Activated CD4-positive, alpha-beta T cell treated with anti-CD3 and anti-CD28 coated beads, Interleukin-2, amount 10 ng/mL, durations not matched to agents 24 days and 14 days (primary cell): Measurements from ENCODE around the gene JUN. TPM values are rescaled to one million over a fixed set of nuclear protein-coding genes. Genes with fewer than 3 reads are reported as not detected.

ENCODE experiments used
- DNase-seq: peaks from one replicate; pipeline ENCODE4 v3.0.0; 2022
- H3K27ac Mint-ChIP-seq: one replicate; pipeline ENCODE4 v1.8.0; 2022; ENCODE audit warnings: mild to moderate bottlenecking, mixed read lengths
- H3K27me3 Mint-ChIP-seq: one replicate; pipeline ENCODE4 v1.8.0; 2022; ENCODE audit warnings: mixed read lengths
- H3K36me3 Mint-ChIP-seq: one replicate; pipeline ENCODE4 v1.8.0; 2022; ENCODE audit warnings: low read depth, mild to moderate bottlenecking, mixed read lengths
- H3K4me1 Mint-ChIP-seq: one replicate; pipeline ENCODE4 v1.8.0; 2021; ENCODE audit warnings: mixed read lengths
- H3K4me3 Mint-ChIP-seq: one replicate; pipeline ENCODE4 v1.8.0; 2022; ENCODE audit warnings: mild to moderate bottlenecking, moderate library complexity, mixed read lengths
- H3K9me3 Mint-ChIP-seq: one replicate; pipeline ENCODE4 v1.8.0; 2021; ENCODE audit warnings: mixed read lengths
- intact Hi-C: fragments of 100-400 bp; cut with micrococcal nuclease; formaldehyde crosslinking; loops from one replicate; pipeline ENCODE4 v1.15.1; 2023
- total RNA-seq: library from RNA; stranded (reverse); gene quantifications from 2 replicates; pipeline ENCODE4 v1.2.3, GENCODE V29; 2022

Gene JUN
- 51.6 and 52.6 TPM in 2 replicates for total RNA-seq

GRCh38 chr1:58783993-58784757, at the start of gene JUN:
TSS of gene JUN (minus strand) at chr1:58784047. CDS start at chr1:58783070, 977 bp downstream.
- Mint-ChIP-seq H3K27ac (peak within 1 kb of the TSS; percentile 99), H3K4me1 (peaks cover 36% of the 10 kb centered on the region), H3K27me3 (peaks cover 7% of the 10 kb centered on the region), H3K36me3 (peaks cover 45% of the 10 kb centered on the region), H3K4me3 (peak within 1 kb of the TSS; percentile 97), H3K9me3 (no peaks in the 10 kb centered on the region)
- intact Hi-C loops: loop anchor here (1.0 to 2.0 kb wide), 11 partner anchors 32 to 975 kb away; no protein-coding TSS in a partner anchor
- DNase-seq: peak; percentile 99

GRCh38 chr1:58833166-58833565, 49.3 kb upstream of the JUN start:
- Mint-ChIP-seq H3K27ac (no peak overlapping the region), H3K36me3 (peaks cover 10% of the 10 kb centered on the region), H3K4me1 (no peaks in the 10 kb centered on the region), H3K4me3 (no peak overlapping the region), H3K27me3 (no peaks in the 10 kb centered on the region), H3K9me3 (peaks cover 13% of the 10 kb centered on the region)
- intact Hi-C loops: no loop called here
- DNase-seq: no peak

- Mint-ChIP-seq H3K36me3 (peaks cover 25% of the 10 kb centered on the region), H3K9me3 (peaks cover 19% of the 10 kb centered on the region), H3K27ac (no peak overlapping the region), H3K27me3 (no peaks in the 10 kb centered on the region), H3K4me1 (no peaks in the 10 kb centered on the region), H3K4me3 (no peak overlapping the region)
- intact Hi-C loops: no loop called here
- DNase-seq: no peak
Observed at GRCh38 chr1:58830291-58830690, 46.4 kb upstream of the JUN start.

- peaks cover 25% of the 10 kb centered on the region for H3K36me3 Mint-ChIP-seq
- DNase-seq: no peak
- no peak overlapping the region for H3K27ac Mint-ChIP-seq
- H3K27me3 Mint-ChIP-seq: no peaks in the 10 kb centered on the region
- H3K4me1 Mint-ChIP-seq: no peaks in the 10 kb centered on the region
- intact Hi-C loops: no loop called here
- no peak overlapping the region for H3K4me3 Mint-ChIP-seq
- H3K9me3 Mint-ChIP-seq: peaks cover 19% of the 10 kb centered on the region
Observed at GRCh38 chr1:58829866-58830265, 46.0 kb upstream of the JUN start.

- H3K27me3 Mint-ChIP-seq: no peaks in the 10 kb centered on the region
- intact Hi-C loops: no loop called here
- peaks cover 27% of the 10 kb centered on the region for H3K36me3 Mint-ChIP-seq
- H3K9me3 Mint-ChIP-seq: peaks cover 19% of the 10 kb centered on the region
- no peak overlapping the region for H3K27ac Mint-ChIP-seq
- no peak overlapping the region for H3K4me3 Mint-ChIP-seq
- no peak for DNase-seq
- no peaks in the 10 kb centered on the region for H3K4me1 Mint-ChIP-seq
Observed at GRCh38 chr1:58827298-58827697, 43.5 kb upstream of the JUN start.

GRCh38 chr1:58824753-58825389, 41.0 kb upstream of the JUN start:
- no peak for DNase-seq
- Mint-ChIP-seq H3K9me3 (peaks cover 16% of the 10 kb centered on the region), H3K4me1 (no peaks in the 10 kb centered on the region), H3K4me3 (no peak overlapping the region), H3K27ac (no peak overlapping the region), H3K27me3 (no peaks in the 10 kb centered on the region), H3K36me3 (peaks cover 27% of the 10 kb centered on the region)
- intact Hi-C loops: no loop called here

GRCh38 chr1:58823481-58824010, 39.7 kb upstream of the JUN start:
- Mint-ChIP-seq H3K9me3 (peaks cover 8% of the 10 kb centered on the region), H3K36me3 (peaks cover 21% of the 10 kb centered on the region)

GRCh38 chr1:58821309-58821708, 37.5 kb upstream of the JUN start:
- H3K9me3 Mint-ChIP-seq: no peaks in the 10 kb centered on the region

More at GRCh38 chr1:58823481-58824010, 39.7 kb upstream of the JUN start:
- H3K4me3 Mint-ChIP-seq: no peak overlapping the region
- peaks cover 2% of the 10 kb centered on the region for H3K4me1 Mint-ChIP-seq
- no peaks in the 10 kb centered on the region for H3K27me3 Mint-ChIP-seq
- no peak overlapping the region for H3K27ac Mint-ChIP-seq
- no peak for DNase-seq
- intact Hi-C loops: no loop called here

GRCh38 chr1:58818976-58819375, 35.1 kb upstream of the JUN start:
- H3K36me3 Mint-ChIP-seq: no peaks in the 10 kb centered on the region
- H3K4me1 Mint-ChIP-seq: peaks cover 25% of the 10 kb centered on the region
- H3K27ac Mint-ChIP-seq: no peak overlapping the region
- H3K9me3 Mint-ChIP-seq: no peaks in the 10 kb centered on the region
- no peaks in the 10 kb centered on the region for H3K27me3 Mint-ChIP-seq
- no peak for DNase-seq
- intact Hi-C loops: loop anchor here (5.0 to 10.0 kb wide), 4 partner anchors 108 to 476 kb away; partner anchors contain the start of gene FGGY
- H3K4me3 Mint-ChIP-seq: no peak overlapping the region

More at GRCh38 chr1:58821309-58821708, 37.5 kb upstream of the JUN start:
- H3K27ac Mint-ChIP-seq: no peak overlapping the region
- H3K27me3 Mint-ChIP-seq: no peaks in the 10 kb centered on the region
- H3K4me3 Mint-ChIP-seq: no peak overlapping the region
- H3K4me1 Mint-ChIP-seq: peaks cover 12% of the 10 kb centered on the region
- H3K36me3 Mint-ChIP-seq: peaks cover 6% of the 10 kb centered on the region
- intact Hi-C loops: no loop called here
- no peak for DNase-seq

GRCh38 chr1:58818075-58818474, 34.2 kb upstream of the JUN start:
- Mint-ChIP-seq H3K4me1 (peaks cover 34% of the 10 kb centered on the region), H3K36me3 (peaks cover 2% of the 10 kb centered on the region), H3K9me3 (no peaks in the 10 kb centered on the region), H3K27ac (no peak overlapping the region), H3K27me3 (no peaks in the 10 kb centered on the region), H3K4me3 (no peak overlapping the region)
- DNase-seq: no peak
- intact Hi-C loops: loop anchor here (5.0 to 10.0 kb wide), 4 partner anchors 109 to 477 kb away; partner anchors contain the start of gene FGGY

GRCh38 chr1:58816747-58817221, 32.9 kb upstream of the JUN start:
- Mint-ChIP-seq H3K27me3 (no peaks in the 10 kb centered on the region), H3K27ac (peak overlapping the region; percentile 87), H3K9me3 (no peaks in the 10 kb centered on the region), H3K36me3 (peaks cover 2% of the 10 kb centered on the region), H3K4me1 (peaks cover 44% of the 10 kb centered on the region), H3K4me3 (peak overlapping the region; percentile 87)
- intact Hi-C loops: loop anchor here (1.0 to 10.0 kb wide), 8 partner anchors 32 to 478 kb away; partner anchors contain the start of genes FGGY and JUN
- no peak for DNase-seq

- Mint-ChIP-seq H3K27ac (peak overlapping the region; percentile 87), H3K4me1 (peaks cover 47% of the 10 kb centered on the region), H3K27me3 (no peaks in the 10 kb centered on the region), H3K4me3 (peak overlapping the region; percentile 87), H3K36me3 (peaks cover 2% of the 10 kb centered on the region), H3K9me3 (no peaks in the 10 kb centered on the region)
- DNase-seq: peak; percentile 96
- intact Hi-C loops: loop anchor here (1.0 to 10.0 kb wide), 8 partner anchors 32 to 479 kb away; partner anchors contain the start of genes FGGY and JUN
Observed at GRCh38 chr1:58816072-58816746, 32.4 kb upstream of the JUN start.

- intact Hi-C loops: loop anchor here (1.0 to 10.0 kb wide), 9 partner anchors 31 to 479 kb away; partner anchors contain the start of genes FGGY and JUN
- no peak for DNase-seq
- Mint-ChIP-seq H3K27me3 (no peaks in the 10 kb centered on the region), H3K36me3 (peaks cover 2% of the 10 kb centered on the region), H3K27ac (peak overlapping the region; percentile 87), H3K4me1 (peaks cover 47% of the 10 kb centered on the region), H3K9me3 (no peaks in the 10 kb centered on the region), H3K4me3 (peak overlapping the region; percentile 87)
Observed at GRCh38 chr1:58815686-58816071, 31.8 kb upstream of the JUN start.
